ENCODE measurements around the gene CNGA1. TPM values are rescaled to one million over a fixed set of nuclear protein-coding genes. Genes with fewer than 3 reads are reported as not detected.
A peak's percentile ranks its signal among the peaks of the same experiment; 100 is the strongest.
"Not testable (repeated sequence)": the region's sequence is repeated elsewhere in the genome, so short reads cannot be mapped to it uniquely, and the experiment has no call there.

The CNGA1 gene
- total RNA-seq, 2 experiments from 2014 or later = not detected

- ATAC-seq (no peak), DNase-seq (no peak)
- ChIA-PET CTCF (no interaction called here), POLR2A (no interaction called here)
- Mint-ChIP-seq H3K36me3 (ENCODE audit: low read depth) (no peaks in the 10 kb centered on the region), H3K4me3 (no peak overlapping the region), H3K27ac (no peak overlapping the region), H3K27me3 (ENCODE audit: low read depth) (no peaks in the 10 kb centered on the region), H3K9me3 (ENCODE audit: insufficient read depth) (no peaks in the 10 kb centered on the region), H3K4me1 (ENCODE audit: low read depth) (no peaks in the 10 kb centered on the region)
These were observed 61.8 kb downstream of the CNGA1 start for GRCh38 chr4:47954677-47955076.

DNA sequence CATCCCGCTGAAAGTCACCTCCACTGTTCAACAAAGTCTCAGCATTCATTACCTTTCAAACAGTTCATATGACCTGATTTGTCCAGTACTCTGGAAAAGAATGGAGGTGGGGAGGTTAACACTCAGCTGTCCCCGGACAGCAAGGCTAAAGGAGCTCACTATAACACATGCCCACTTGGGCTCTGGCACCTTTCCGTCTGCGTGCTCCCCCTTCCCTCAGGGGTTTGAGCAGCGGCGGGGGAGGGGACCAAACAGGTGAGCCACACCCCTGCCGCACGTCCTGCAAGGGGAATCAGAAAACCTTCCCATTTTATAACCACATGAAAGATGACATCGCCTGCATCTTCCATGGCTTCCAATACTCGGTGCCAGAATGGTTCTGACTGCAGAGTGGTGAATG is 62.2 kb downstream of the CNGA1 start:
- DNase-seq (no peak), ATAC-seq (no peak)
- ChIA-PET CTCF (no interaction called here), POLR2A (no interaction called here)
- no peaks in the 10 kb centered on the region for H3K27me3 Mint-ChIP-seq (ENCODE audit: low read depth)
- H3K4me1 Mint-ChIP-seq (ENCODE audit: low read depth) = no peaks in the 10 kb centered on the region
- no peaks in the 10 kb centered on the region for H3K9me3 Mint-ChIP-seq (ENCODE audit: insufficient read depth)
- no peak overlapping the region for H3K4me3 Mint-ChIP-seq
- no peaks in the 10 kb centered on the region for H3K36me3 Mint-ChIP-seq (ENCODE audit: low read depth)
- no peak overlapping the region for H3K27ac Mint-ChIP-seq

- Mint-ChIP-seq H3K27ac (no peak overlapping the region), H3K4me1 (ENCODE audit: low read depth) (no peaks in the 10 kb centered on the region), H3K36me3 (ENCODE audit: low read depth) (no peaks in the 10 kb centered on the region), H3K4me3 (no peak overlapping the region), H3K27me3 (ENCODE audit: low read depth) (no peaks in the 10 kb centered on the region), H3K9me3 (ENCODE audit: insufficient read depth) (no peaks in the 10 kb centered on the region)
- ChIA-PET POLR2A (no interaction called here), CTCF (interaction anchor here (0.7 kb wide), 1 partner anchor 10 kb away, joined by 3 read pairs; no protein-coding TSS in a partner anchor)
- DNase-seq (no peak), ATAC-seq (no peak)
These were observed 70.4 kb downstream of the CNGA1 start for GRCh38 chr4:47945930-47946726.

GRCh38 chr4:47942081-47942819 is 74.2 kb downstream of the CNGA1 start:
- no peak overlapping the region for H3K27ac Mint-ChIP-seq
- H3K36me3 Mint-ChIP-seq (ENCODE audit: low read depth) = no peaks in the 10 kb centered on the region
- ATAC-seq (no peak), DNase-seq (no peak)
- H3K4me1 Mint-ChIP-seq (ENCODE audit: low read depth) = no peaks in the 10 kb centered on the region
- CTCF ChIA-PET = no interaction called here
- POLR2A ChIA-PET = interaction anchor here (0.5 kb wide), 1 partner anchor 274 kb away, joined by 3 read pairs; no protein-coding TSS in a partner anchor
- H3K9me3 Mint-ChIP-seq (ENCODE audit: insufficient read depth) = no peaks in the 10 kb centered on the region
- H3K4me3 Mint-ChIP-seq = no peak overlapping the region
- H3K27me3 Mint-ChIP-seq (ENCODE audit: low read depth) = peaks cover 2% of the 10 kb centered on the region

GRCh38 chr4:47939456-47939855 is 77.0 kb downstream of the CNGA1 start:
- no peak for DNase-seq
- no peak overlapping the region for H3K27ac Mint-ChIP-seq
- peaks cover 8% of the 10 kb centered on the region for H3K27me3 Mint-ChIP-seq (ENCODE audit: low read depth)
- no peaks in the 10 kb centered on the region for H3K9me3 Mint-ChIP-seq (ENCODE audit: insufficient read depth)
- no peak overlapping the region for H3K4me3 Mint-ChIP-seq
- H3K36me3 Mint-ChIP-seq (ENCODE audit: low read depth) = no peaks in the 10 kb centered on the region
- POLR2A ChIA-PET = no interaction called here
- CTCF ChIA-PET = interaction anchor here (1.1 kb wide), 1 partner anchor 94 kb away, joined by 3 read pairs; no protein-coding TSS in a partner anchor
- ATAC-seq = no peak
- no peaks in the 10 kb centered on the region for H3K4me1 Mint-ChIP-seq (ENCODE audit: low read depth)

DNA sequence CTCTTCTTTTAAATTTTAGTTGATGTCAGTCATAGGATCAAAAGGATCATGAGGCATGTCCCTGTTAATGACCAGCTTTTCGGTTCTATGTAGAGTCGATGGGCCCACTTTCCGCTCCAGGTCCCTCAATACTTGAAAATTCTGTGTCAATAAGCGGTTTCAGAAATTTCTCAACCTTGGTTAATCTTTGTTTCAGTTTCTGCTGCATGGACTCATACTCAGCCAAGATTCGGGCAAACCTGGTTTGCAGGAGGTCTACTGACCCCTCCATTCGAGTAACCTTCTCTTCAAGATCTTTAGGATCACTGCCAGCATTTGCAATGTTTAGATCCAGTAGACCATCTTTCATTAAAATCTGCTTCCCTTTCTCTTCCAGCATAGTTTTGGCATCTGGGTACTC is 80.1 kb downstream of the CNGA1 start:
- H3K4me1 Mint-ChIP-seq (ENCODE audit: low read depth) = no peaks in the 10 kb centered on the region
- no peak for DNase-seq
- H3K27ac Mint-ChIP-seq = no peak overlapping the region
- H3K36me3 Mint-ChIP-seq (ENCODE audit: low read depth) = no peaks in the 10 kb centered on the region
- ChIA-PET POLR2A (no interaction called here), CTCF (interaction anchor here (0.6 kb wide), 1 partner anchor 10 kb away, joined by 3 read pairs; no protein-coding TSS in a partner anchor)
- H3K9me3 Mint-ChIP-seq (ENCODE audit: insufficient read depth) = no peaks in the 10 kb centered on the region
- no peak overlapping the region for H3K4me3 Mint-ChIP-seq
- peaks cover 8% of the 10 kb centered on the region for H3K27me3 Mint-ChIP-seq (ENCODE audit: low read depth)
- no peak for ATAC-seq

DNA sequence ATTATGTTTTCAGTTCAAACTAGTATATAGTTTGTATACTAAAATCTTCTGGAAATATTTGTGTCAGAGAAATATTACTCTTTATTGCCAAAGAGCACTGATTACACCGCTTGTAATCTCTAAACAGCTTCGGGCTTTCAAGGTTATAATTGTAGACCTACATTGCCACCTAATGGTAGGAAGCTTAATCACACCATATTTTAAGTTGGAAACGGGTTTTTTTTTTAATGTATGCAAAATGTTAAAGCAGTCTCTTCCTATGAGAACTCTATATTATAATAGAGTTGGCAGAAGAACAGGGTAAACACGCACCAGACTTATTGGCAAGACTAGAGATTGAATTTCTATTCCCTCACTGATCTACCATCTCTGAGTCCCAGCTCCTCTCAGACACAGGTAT is 82.6 kb downstream of the CNGA1 start:
- ChIA-PET POLR2A (interaction anchor here (0.6 kb wide), 1 partner anchor 199 kb away, joined by 3 read pairs; no protein-coding TSS in a partner anchor), CTCF (interaction anchor here (0.7 to 2.9 kb wide), 20 partner anchors 13 to 265 kb away, joined by 3 to 33 read pairs (median 4); partner anchors contain the start of genes CORIN and NFXL1)
- H3K27ac Mint-ChIP-seq = no peak overlapping the region
- no peaks in the 10 kb centered on the region for H3K36me3 Mint-ChIP-seq (ENCODE audit: low read depth)
- no peak for ATAC-seq
- no peaks in the 10 kb centered on the region for H3K4me1 Mint-ChIP-seq (ENCODE audit: low read depth)
- H3K9me3 Mint-ChIP-seq (ENCODE audit: insufficient read depth) = no peaks in the 10 kb centered on the region
- H3K27me3 Mint-ChIP-seq (ENCODE audit: low read depth) = peaks cover 6% of the 10 kb centered on the region
- no peak for DNase-seq
- no peak overlapping the region for H3K4me3 Mint-ChIP-seq

- Mint-ChIP-seq H3K36me3 (ENCODE audit: low read depth) (no peaks in the 10 kb centered on the region), H3K27ac (no peak overlapping the region), H3K9me3 (ENCODE audit: insufficient read depth) (no peaks in the 10 kb centered on the region), H3K27me3 (ENCODE audit: low read depth) (peaks cover 15% of the 10 kb centered on the region), H3K4me3 (no peak overlapping the region), H3K4me1 (ENCODE audit: low read depth) (peaks cover 7% of the 10 kb centered on the region)
- DNase-seq = no peak
- ATAC-seq = no peak
- POLR2A ChIA-PET = no interaction called here
- CTCF ChIA-PET = interaction anchor here (0.9 to 1.6 kb wide), 6 partner anchors 16 to 262 kb away, joined by 3 to 5 read pairs (median 4); partner anchors contain the start of gene NFXL1
These were observed 85.3 kb downstream of the CNGA1 start for GRCh38 chr4:47930971-47931804.

- ATAC-seq (no peak), DNase-seq (no peak)
- ChIA-PET CTCF (no interaction called here), POLR2A (interaction anchor here (0.6 kb wide), 1 partner anchor 242 kb away, joined by 3 read pairs; no protein-coding TSS in a partner anchor)
- no peak overlapping the region for H3K4me3 Mint-ChIP-seq
- H3K27me3 Mint-ChIP-seq (ENCODE audit: low read depth) = peaks cover 15% of the 10 kb centered on the region
- H3K36me3 Mint-ChIP-seq (ENCODE audit: low read depth) = no peaks in the 10 kb centered on the region
- peaks cover 7% of the 10 kb centered on the region for H3K4me1 Mint-ChIP-seq (ENCODE audit: low read depth)
- no peak overlapping the region for H3K27ac Mint-ChIP-seq
- no peaks in the 10 kb centered on the region for H3K9me3 Mint-ChIP-seq (ENCODE audit: insufficient read depth)
These were observed 86.7 kb downstream of the CNGA1 start for GRCh38 chr4:47929682-47930201.

DNA sequence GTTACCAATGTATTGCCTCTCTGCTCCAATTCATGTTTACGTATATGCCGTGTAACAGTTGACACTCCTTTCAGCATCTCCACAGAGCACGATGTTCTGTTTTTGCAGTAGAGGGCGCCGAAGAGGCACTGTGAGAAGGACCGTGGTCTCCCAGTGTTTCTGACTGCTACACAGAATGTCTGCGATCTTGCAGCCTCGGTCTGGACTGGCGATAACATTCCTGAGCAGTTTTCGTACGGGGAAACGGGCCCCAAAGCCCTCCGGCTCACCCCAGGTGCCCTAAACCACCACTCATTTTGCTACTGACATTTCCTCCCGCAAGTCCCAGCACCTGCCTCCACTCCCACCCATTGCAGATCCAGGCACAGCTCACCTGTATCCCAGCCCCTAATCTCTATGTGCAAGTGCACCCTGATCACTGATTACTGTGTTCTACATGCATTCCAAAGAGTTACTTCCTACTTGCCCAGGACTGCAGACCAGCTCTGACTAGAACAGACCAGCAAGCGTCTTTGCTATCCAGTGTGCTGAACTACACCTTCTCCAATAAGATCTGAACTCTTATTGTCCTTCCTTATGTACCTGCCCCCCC is 89.7 kb downstream of the CNGA1 start:
- CTCF ChIA-PET = interaction anchor here (1.0 to 2.4 kb wide), 4 partner anchors 10 to 139 kb away, joined by 3 to 9 read pairs (median 4); partner anchors contain the start of gene NFXL1
- ATAC-seq (peak; percentile 99), DNase-seq (peak; percentile 67)
- POLR2A ChIA-PET = no interaction called here
- no peaks in the 10 kb centered on the region for H3K9me3 Mint-ChIP-seq (ENCODE audit: insufficient read depth)
- peaks cover 7% of the 10 kb centered on the region for H3K4me1 Mint-ChIP-seq (ENCODE audit: low read depth)
- H3K27ac Mint-ChIP-seq = no peak overlapping the region
- H3K36me3 Mint-ChIP-seq (ENCODE audit: low read depth) = no peaks in the 10 kb centered on the region
- H3K27me3 Mint-ChIP-seq (ENCODE audit: low read depth) = peaks cover 23% of the 10 kb centered on the region
- peak overlapping the region; percentile 35 for H3K4me3 Mint-ChIP-seq

DNA sequence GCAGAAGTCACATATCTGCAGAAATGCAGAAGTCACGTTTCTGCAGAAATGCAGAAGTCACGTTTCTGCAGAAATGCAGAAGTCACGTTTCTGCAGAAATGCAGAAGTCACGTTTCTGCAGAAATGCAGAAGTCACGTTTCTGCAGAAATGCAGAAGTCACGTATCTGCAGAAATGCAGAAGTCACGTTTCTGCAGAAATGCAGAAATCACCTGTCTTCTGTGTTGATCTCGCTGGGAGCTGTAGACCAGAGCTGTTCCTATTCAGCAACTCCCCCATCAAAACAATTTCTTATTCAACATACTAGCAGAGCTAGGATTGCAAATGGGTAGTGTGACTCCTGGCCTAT is 93.2 kb downstream of the CNGA1 start:
- CTCF ChIA-PET = interaction anchor here (1.0 kb wide), 1 partner anchor 33 kb away, joined by 3 read pairs; no protein-coding TSS in a partner anchor
- H3K4me3 Mint-ChIP-seq = not testable (repeated sequence)

More for the DNA sequence above, 93.2 kb downstream of the CNGA1 start:
- H3K36me3 Mint-ChIP-seq (ENCODE audit: low read depth); H3K4me1 Mint-ChIP-seq (ENCODE audit: low read depth); POLR2A ChIA-PET; H3K9me3 Mint-ChIP-seq (ENCODE audit: insufficient read depth); H3K27ac Mint-ChIP-seq; ATAC-seq; DNase-seq: not testable (repeated sequence)
- H3K27me3 Mint-ChIP-seq (ENCODE audit: low read depth) = peaks cover 35% of the 10 kb centered on the region
